HepG2 (cell line): ENCODE results near the gene IQSEC1. TPM values are rescaled to one million over a fixed set of nuclear protein-coding genes. Genes with fewer than 3 reads are reported as not detected.
A peak's percentile ranks its signal among the peaks of the same experiment; 100 is the strongest.

Experiments used
- ATF7-NPFF ChIP-seq: sonication (generic); formaldehyde crosslinking; IDR thresholded peaks from 2 replicates; pipeline ENCODE4 v1.8.1; 2023; ENCODE audit warnings: mild to moderate bottlenecking, low read depth, missing genetic modification reagents, moderate library complexity
- MBNL3 ChIP-seq: fragments of 250-450 bp; sonication (Bioruptor Pico); conservative IDR thresholded peaks from 2 replicates; pipeline ENCODE4 v1.8.0; 2022; ENCODE audit warnings: mild to moderate bottlenecking, inconsistent platforms
- MED1 ChIP-seq: sonication (generic); formaldehyde crosslinking; IDR thresholded peaks from 2 replicates; pipeline ENCODE4 v1.4.0; 2020; ENCODE audit warnings: missing genetic modification reagents
- REXO4 ChIP-seq: sonication (generic); formaldehyde crosslinking; IDR thresholded peaks from 2 replicates; pipeline ENCODE4 v1.8.0; 2022; ENCODE audit warnings: missing genetic modification reagents, mild to moderate bottlenecking, borderline replicate concordance
- SOX13 ChIP-seq, 3 experiments: fragments of 450-650 bp in 1 of 3; sonication (generic) in 1 of 3; formaldehyde crosslinking in 1 of 3; IDR thresholded peaks in 2 of 3; conservative IDR thresholded peaks in 1 of 3; 2 replicates each; pipeline versions ENCODE4 v1.5.0 to v1.6.1; 2016 to 2020; ENCODE audit warnings: antibody characterized with exemption in 1 of 3, mild to moderate bottlenecking in 1 of 3, missing compliant biosample characterization in 1 of 3, missing genetic modification reagents in 1 of 3, moderate library complexity in 1 of 3
- WIZ ChIP-seq: sonication (generic); formaldehyde crosslinking; IDR thresholded peaks from 2 replicates; pipeline ENCODE4 v1.5.1; 2020; ENCODE audit warnings: mild to moderate bottlenecking, missing genetic modification reagents
- ZNF441 ChIP-seq: sonication (generic); formaldehyde crosslinking; IDR thresholded peaks from 2 replicates; pipeline ENCODE4 v1.7.0; 2021; ENCODE audit warnings: missing genetic modification reagents, borderline replicate concordance
- ZNF644 ChIP-seq: IDR thresholded peaks from 2 replicates; pipeline ENCODE4 v1.6.1; 2016; ENCODE audit warnings: low read depth
- ZNF737 ChIP-seq: sonication (generic); formaldehyde crosslinking; IDR thresholded peaks from 2 replicates; pipeline ENCODE4 v1.5.0; 2020; ENCODE audit warnings: missing genetic modification reagents, mild to moderate bottlenecking, borderline replicate concordance
- ZNF768 ChIP-seq: sonication (generic); formaldehyde crosslinking; IDR thresholded peaks from 2 replicates; pipeline ENCODE4 v1.4.0; 2020; ENCODE audit warnings: missing genetic modification reagents
- ZNF776 ChIP-seq: sonication (generic); formaldehyde crosslinking; IDR thresholded peaks from 2 replicates; pipeline ENCODE4 v1.4.0; 2020; ENCODE audit warnings: mild to moderate bottlenecking, missing genetic modification reagents
- ZSCAN12 ChIP-seq: sonication (generic); formaldehyde crosslinking; IDR thresholded peaks from 2 replicates; pipeline ENCODE4 v1.9.0; 2021; ENCODE audit warnings: mild to moderate bottlenecking, missing genetic modification reagents
- ZSCAN31 ChIP-seq: sonication (generic); formaldehyde crosslinking; IDR thresholded peaks from 2 replicates; pipeline ENCODE4 v1.5.0; 2020; ENCODE audit warnings: low read depth, mild to moderate bottlenecking, missing genetic modification reagents
- polyA plus RNA-seq, 8 experiments: library from polyadenylated mRNA; depleted of rRNA in 3 of 8; stranded (reverse) in 7 of 8; unstranded in 1 of 8; fragments of >200 nt; fragmentation: Illumina TruSeq in 4 of 8; extraction: Trizol in 4 of 8; gene quantifications; 2 replicates each; pipeline versions ENCODE4 v1.2.1 to v1.2.3, GENCODE V29; 2011 to 2016; ENCODE audit warnings: low read depth in 4 of 8, missing spikeins in 1 of 8, mixed read lengths in 1 of 8; ENCODE audit not compliant: insufficient read depth in 1 of 8
- total RNA-seq, 5 experiments: library from RNA; depleted of rRNA; stranded (reverse); fragments of >200 nt; fragmentation: Illumina TruSeq; extraction: Trizol; gene quantifications; 2 replicates each; pipeline ENCODE4 v1.2.3, GENCODE V29; 2016; ENCODE audit warnings: low read depth in 1 of 5
- TF ChIP-seq, protein P1 (sequence below), 2 experiments: fragments of 450-650 bp in 1 of 2; sonication (generic) in 1 of 2; formaldehyde crosslinking in 1 of 2; IDR thresholded peaks; 2 replicates each; pipeline versions ENCODE4 v1.6.1 to v1.8.0; 2016 to 2022; ENCODE audit warnings: antibody characterized with exemption in 1 of 2, mild to moderate bottlenecking in 1 of 2, missing genetic modification reagents in 1 of 2
- TF ChIP-seq, protein P2 (sequence below): sonication (generic); formaldehyde crosslinking; IDR thresholded peaks from 2 replicates; pipeline ENCODE4 v1.4.0; 2020; ENCODE audit warnings: low read depth, mild to moderate bottlenecking, missing genetic modification reagents

IQSEC1 gene
- total and polyA plus RNA-seq, 2 of the 13 experiments (the other 11 are each of a cell fraction or from before 2014, with no cell fraction given), result 17.4 to 20.2 TPM

DNA sequence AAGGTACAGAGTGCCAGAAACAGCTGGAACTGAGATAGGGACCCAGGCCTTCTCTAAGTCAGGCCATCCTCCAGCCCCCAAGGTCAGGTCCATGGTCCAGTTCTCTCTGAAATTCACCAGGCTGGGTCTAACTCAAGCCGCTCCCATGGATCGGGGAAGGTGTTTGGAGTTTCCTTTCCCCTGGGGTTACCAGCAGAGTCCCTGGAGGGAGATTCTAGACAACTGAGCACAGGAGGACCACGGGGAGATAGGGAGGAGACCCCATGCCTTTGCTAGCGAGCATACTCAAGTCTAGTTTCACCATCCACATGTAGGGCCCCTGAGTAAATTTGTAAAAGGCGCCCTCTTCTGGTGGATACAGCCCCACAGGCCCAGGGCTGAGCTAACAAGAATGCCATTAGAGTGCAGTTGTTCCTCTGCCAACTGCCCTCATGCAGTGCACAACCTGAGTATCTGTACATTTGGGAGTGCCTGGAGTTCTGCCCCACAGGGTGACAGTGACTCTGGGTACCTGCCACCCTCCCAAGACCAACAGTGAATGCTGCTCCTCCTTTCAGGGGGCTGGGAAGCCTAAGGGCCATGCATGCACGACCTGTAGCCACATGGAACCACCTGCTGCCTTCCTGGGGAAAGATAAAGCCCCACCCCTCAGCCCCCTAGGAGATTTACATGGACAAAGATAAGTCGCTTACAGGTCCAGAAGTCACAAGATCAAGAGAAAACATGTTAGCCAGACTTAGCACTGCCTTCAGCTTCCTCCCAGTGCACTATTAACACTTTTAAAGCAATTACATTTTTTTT, 89.0 kb downstream of the IQSEC1 start (continued):
- TF ChIP-seq, protein P1, sequence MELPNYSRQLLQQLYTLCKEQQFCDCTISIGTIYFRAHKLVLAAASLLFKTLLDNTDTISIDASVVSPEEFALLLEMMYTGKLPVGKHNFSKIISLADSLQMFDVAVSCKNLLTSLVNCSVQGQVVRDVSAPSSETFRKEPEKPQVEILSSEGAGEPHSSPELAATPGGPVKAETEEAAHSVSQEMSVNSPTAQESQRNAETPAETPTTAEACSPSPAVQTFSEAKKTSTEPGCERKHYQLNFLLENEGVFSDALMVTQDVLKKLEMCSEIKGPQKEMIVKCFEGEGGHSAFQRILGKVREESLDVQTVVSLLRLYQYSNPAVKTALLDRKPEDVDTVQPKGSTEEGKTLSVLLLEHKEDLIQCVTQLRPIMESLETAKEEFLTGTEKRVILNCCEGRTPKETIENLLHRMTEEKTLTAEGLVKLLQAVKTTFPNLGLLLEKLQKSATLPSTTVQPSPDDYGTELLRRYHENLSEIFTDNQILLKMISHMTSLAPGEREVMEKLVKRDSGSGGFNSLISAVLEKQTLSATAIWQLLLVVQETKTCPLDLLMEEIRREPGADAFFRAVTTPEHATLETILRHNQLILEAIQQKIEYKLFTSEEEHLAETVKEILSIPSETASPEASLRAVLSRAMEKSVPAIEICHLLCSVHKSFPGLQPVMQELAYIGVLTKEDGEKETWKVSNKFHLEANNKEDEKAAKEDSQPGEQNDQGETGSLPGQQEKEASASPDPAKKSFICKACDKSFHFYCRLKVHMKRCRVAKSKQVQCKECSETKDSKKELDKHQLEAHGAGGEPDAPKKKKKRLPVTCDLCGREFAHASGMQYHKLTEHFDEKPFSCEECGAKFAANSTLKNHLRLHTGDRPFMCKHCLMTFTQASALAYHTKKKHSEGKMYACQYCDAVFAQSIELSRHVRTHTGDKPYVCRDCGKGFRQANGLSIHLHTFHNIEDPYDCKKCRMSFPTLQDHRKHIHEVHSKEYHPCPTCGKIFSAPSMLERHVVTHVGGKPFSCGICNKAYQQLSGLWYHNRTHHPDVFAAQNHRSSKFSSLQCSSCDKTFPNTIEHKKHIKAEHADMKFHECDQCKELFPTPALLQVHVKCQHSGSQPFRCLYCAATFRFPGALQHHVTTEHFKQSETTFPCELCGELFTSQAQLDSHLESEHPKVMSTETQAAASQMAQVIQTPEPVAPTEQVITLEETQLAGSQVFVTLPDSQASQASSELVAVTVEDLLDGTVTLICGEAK (IDR thresholded peaks at IDR 0.05), result no peak
- TF ChIP-seq, protein P1 (CRISPR knock-in tag; IDR thresholded peaks at IDR 0.05), result no peak
- TF ChIP-seq, protein P2, sequence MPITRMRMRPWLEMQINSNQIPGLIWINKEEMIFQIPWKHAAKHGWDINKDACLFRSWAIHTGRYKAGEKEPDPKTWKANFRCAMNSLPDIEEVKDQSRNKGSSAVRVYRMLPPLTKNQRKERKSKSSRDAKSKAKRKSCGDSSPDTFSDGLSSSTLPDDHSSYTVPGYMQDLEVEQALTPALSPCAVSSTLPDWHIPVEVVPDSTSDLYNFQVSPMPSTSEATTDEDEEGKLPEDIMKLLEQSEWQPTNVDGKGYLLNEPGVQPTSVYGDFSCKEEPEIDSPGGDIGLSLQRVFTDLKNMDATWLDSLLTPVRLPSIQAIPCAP (CRISPR knock-in tag), result no peak
- 0 out of 2 replicates have a peak, but pooled peaks have one; percentile 9 for TF ChIP-seq ZNF644
- TF ChIP-seq ATF7-NPFF, result no peak
- no peak for TF ChIP-seq ZNF441 (CRISPR knock-in tag)
- no peak for TF ChIP-seq ZSCAN12 (CRISPR knock-in tag)
- no peak for TF ChIP-seq ZNF768 (CRISPR knock-in tag)
- no peak for TF ChIP-seq ZSCAN31 (CRISPR knock-in tag)
- TF ChIP-seq ZNF737 (CRISPR knock-in tag), result no peak
- TF ChIP-seq WIZ (CRISPR knock-in tag), result no peak
- TF ChIP-seq SOX13 (IDR thresholded peaks at IDR 0.05), result no peak
- TF ChIP-seq SOX13 (CRISPR knock-in tag; conservative IDR thresholded peaks at IDR 0.05 in 1 of 2, IDR thresholded peaks at IDR 0.05 in 1 of 2), result no peak
- no peak for TF ChIP-seq MED1 (CRISPR knock-in tag)
- no peak for TF ChIP-seq REXO4
- TF ChIP-seq MBNL3, result no peak
- TF ChIP-seq ZNF776 (CRISPR knock-in tag), result no peak
